SIG-M5 treated with dmso at 0.1 percent for 504 hours (cell line): ENCODE measurements around the gene PPP6R1.

Source experiments
- DNase-seq: peaks from one replicate; lab custom pipeline; 2025; ENCODE audit not compliant: unreplicated experiment; lab: John Stamatoyannopoulos, UW

Gene PPP6R1

GRCh38 chr19:55258828-55259539 lies at the start of gene PPP6R1:
PPP6R1 (minus strand) TSS chr19:55259017; CDS start chr19:55247103, 11,914 bp downstream.
- peak; percentile 99 for DNase-seq

- no peak for DNase-seq
Observed at GRCh38 chr19:55308281-55308680, 49.5 kb upstream of the PPP6R1 start.

GRCh38 chr19:55306712-55307111 lies 47.9 kb upstream of the PPP6R1 start:
- no peak for DNase-seq

- DNase-seq, result no peak
Observed at GRCh38 chr19:55305983-55306562, 47.3 kb upstream of the PPP6R1 start.

- DNase-seq, result peak; percentile 25
Observed at GRCh38 chr19:55305491-55305890, 46.7 kb upstream of the PPP6R1 start.

- no peak for DNase-seq
Observed at GRCh38 chr19:55304980-55305379, 46.2 kb upstream of the PPP6R1 start.

GRCh38 chr19:55304279-55304978 lies 45.6 kb upstream of the PPP6R1 start:
- peak; percentile 20 for DNase-seq

- DNase-seq, result no peak
Observed at GRCh38 chr19:55303477-55303876, 44.7 kb upstream of the PPP6R1 start.

- DNase-seq, result no peak
Observed at GRCh38 chr19:55302318-55302703, 43.5 kb upstream of the PPP6R1 start.

GRCh38 chr19:55301459-55302317 lies 42.9 kb upstream of the PPP6R1 start:
- peak; percentile 70 for DNase-seq

- DNase-seq, result no peak
Observed at GRCh38 chr19:55300886-55301458, 42.2 kb upstream of the PPP6R1 start.

GRCh38 chr19:55299991-55300390 lies 41.2 kb upstream of the PPP6R1 start:
- no peak for DNase-seq

GRCh38 chr19:55297267-55297666 lies 38.5 kb upstream of the PPP6R1 start:
- DNase-seq, result no peak

- no peak for DNase-seq
Observed at GRCh38 chr19:55289117-55289796, 30.4 kb upstream of the PPP6R1 start.

GRCh38 chr19:55287361-55288079 lies 28.7 kb upstream of the PPP6R1 start:
- no peak for DNase-seq

GRCh38 chr19:55285229-55285890 lies 26.5 kb upstream of the PPP6R1 start:
- no peak for DNase-seq

- DNase-seq, result no peak
Observed at GRCh38 chr19:55284405-55285058, 25.7 kb upstream of the PPP6R1 start.

GRCh38 chr19:55283548-55284377 lies 24.9 kb upstream of the PPP6R1 start, which contains the start of gene BRSK1:
BRSK1 (plus strand) TSS chr19:55283997; CDS start chr19:55284443, 446 bp downstream.
- no peak for DNase-seq
